GM18951 (cell line): ENCODE results near the gene TSSC4.

ENCODE experiments used
- POLR2A ChIP-seq: IDR thresholded peaks from 4 replicates; pipeline ENCODE4 v1.6.1; 2011; ENCODE audit warnings: mild to moderate bottlenecking; ENCODE audit not compliant: insufficient read length, insufficient read depth; ENCODE audit errors: extremely low read depth
- in situ Hi-C: fragments of 300-500 bp; cut with MboI; formaldehyde crosslinking; loops from one replicate; pipeline ENCODE4 v1.12.0; 2022; ENCODE audit warnings: low sequenced_read_pairs, mixed read lengths, inconsistent platforms; ENCODE audit not compliant: unreplicated experiment

TSSC4 gene

DNA sequence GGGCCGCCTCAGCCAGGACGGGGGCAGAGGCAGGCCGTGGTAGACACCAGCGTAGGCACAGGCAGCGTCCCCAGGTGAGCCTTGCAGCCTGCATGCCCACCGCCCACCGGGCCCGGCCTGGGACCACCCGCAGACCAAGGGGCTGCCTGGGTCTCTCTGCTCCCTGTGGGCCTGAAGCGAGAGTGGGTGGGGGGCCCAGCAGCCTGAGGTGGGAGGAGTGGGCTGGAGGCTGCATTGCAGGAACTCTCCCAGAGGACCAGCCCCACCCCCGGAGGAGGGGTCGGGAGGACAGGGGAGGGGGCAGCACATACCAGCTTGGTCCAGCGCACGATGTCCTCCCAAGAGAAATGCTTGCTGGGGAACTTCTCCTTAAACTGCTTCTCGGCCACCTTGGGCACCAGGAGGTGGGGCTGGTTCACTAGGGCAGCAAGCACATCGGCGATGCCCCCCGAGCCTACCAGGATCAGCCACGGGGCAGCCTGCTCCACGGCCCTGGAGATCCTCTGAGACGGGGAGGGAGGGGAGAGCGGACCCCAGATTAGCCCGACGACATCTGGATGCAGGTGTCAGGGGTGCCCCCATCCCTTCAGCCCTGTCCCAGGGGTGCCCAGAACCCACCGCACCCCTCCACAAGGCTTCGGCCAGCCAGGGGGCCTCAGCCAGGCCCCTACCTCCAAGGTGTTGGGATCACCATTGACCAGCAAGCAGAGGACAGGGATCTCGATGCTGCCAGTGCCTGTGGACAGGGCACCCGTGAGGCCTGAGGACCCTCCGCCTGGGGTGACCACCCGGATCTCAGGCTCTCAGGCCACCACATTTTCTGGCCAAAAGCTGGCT, 17.5 kb downstream of the TSSC4 start:
- no peak for TF ChIP-seq POLR2A
- in situ Hi-C loops: no loop called here

DNA sequence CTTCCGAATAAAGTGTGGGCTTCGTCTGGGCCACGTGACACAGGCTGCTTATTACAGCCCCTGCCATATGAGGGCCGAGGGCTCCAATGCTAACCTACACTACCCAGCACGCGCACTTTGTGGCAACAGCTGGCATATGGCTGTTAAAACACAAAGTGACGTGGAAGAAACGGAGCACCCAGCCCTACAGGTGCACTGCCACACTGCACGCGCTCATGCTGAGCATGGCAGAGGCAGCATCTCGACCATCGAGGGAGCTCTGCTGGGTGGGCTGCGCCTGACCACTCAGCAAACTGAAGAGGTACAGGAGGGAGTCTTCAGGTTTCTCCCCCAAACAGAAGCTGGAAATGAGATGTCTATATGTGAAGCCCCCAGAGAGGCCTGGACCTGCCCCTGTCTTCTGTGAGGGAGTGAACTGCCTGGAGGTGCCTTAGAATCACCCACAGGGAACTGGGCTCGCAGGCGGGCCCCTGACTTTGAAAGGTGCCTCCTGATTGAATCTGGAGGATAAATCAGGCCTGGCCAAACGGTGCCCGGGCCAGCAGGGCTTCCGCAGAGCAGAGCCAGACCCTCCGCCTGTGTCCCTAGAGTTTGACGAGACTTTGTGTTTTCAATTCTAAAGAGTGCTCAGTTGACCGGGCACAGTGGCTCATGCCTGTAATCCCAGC, 18.3 kb downstream of the TSSC4 start:
- in situ Hi-C loops: no loop called here
- no peak for TF ChIP-seq POLR2A

DNA sequence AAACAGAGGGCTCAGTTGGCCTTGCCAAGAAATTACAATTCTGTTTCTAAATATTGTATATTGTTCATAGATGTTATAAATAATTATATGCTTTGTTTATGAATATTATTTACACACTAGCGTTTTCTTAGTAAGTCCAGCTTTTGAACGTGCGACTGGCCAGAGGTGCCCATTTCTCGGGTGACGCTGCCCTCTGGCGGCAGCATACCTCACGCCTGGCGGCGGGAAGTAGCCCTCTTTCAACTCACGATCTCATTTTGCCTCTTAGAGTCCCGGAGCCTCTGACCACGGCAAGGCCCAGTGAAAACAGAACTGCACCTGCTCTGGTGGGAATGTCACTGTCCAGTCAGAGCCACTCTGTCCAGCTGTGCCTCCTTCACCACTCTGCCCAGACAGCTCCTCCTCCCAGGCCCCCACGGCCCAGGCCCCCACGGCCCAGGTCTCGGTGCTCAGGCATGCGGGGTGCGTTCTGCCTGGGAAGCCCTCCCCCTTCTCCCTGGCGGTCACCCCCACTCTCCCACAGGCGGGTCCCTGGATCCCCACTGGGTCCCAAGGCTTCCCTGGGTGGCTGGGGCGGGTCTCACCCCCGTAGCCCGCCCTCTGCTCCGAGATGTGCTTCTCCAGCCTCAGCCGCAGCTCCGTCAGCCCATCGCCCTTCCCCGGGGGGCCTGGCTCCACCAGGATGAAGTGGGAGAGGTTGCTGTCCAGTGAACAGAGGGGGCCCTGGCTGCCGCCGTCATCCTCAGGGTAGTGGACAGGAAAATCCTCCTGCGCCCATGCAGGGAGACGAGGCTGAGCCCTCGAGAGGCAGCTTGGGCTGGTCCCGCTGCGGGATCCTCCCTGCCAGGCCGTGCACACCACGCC, 19.3 kb downstream of the TSSC4 start:
- no peak for TF ChIP-seq POLR2A
- in situ Hi-C loops: loop anchor here (10.0 kb wide), 1 partner anchor 225 kb away; no protein-coding TSS in a partner anchor

DNA sequence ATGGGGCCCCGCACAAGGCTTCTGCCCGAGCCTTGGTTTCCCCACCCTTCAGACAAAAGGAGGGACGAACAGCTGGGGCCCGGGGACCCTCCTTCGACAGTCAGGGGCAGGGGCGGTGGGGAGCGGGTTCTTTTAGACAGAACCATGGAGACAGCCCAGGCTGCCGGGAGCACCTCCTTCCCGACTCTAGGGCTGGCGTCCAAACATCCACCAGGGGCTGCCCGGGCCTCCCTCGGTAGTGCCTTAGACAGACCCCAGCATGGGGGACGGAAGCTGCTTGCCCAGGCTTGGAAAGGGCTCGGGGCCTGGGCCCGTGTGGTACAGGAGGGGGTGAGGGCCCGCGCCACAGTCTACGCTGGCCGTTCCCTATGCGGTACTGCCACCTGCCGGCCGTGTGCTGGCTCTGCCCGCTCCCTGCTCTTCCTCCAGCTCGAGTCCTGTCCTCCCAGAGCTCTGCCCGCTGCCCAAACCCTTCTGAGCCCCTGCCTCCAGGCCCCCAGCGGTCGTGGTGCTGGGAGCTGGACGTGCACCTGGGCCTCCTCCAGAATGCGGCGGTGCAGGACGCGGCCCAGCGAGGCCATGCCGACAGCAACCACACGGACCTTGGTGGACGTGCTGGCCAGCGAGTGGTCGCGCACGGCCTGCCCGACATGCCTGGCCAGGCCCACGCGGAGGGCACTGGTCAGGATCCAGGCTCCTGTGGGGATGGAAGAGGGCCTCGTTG, 20.1 kb downstream of the TSSC4 start:
- in situ Hi-C loops: loop anchor here (10.0 kb wide), 1 partner anchor 226 kb away; no protein-coding TSS in a partner anchor

DNA sequence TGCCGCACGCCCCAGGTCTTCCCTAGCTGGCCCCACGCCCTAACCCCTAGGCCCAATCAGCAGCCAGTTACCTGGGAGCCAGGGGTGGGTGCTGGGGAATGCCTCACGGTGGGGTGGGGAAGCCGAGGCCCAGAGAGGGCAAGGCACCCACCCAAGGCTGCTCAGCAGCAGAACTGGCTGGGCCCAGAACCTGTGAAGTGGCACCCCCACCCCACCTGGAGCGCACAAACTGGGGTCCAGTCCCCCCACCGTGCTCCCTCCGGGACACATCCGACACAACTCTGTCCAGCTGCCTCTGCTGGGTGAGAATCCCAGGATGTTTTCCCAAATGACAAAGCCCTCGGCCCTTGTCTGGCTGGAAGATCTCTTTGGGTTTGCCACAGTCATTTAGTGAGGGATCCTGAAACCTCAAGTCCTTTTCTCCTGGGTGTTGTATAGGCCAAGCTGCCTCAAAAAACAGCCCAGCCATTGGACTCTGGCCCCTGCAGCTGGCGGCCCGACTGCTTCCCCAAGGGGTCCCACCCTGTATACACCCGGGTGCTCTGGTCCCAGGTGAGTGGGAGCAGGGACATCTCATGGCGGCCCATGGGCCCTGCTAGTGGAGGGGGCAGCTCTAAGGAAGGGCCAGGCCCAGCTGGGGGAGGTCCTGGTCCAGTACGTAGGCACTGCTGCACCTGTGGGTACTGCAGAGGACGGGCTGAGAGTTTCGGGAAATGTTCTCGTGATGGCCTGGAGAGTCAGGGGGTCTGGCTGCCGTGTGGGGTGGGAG, 20.9 kb downstream of the TSSC4 start:
- in situ Hi-C loops: loop anchor here (10.0 kb wide), 1 partner anchor 227 kb away; no protein-coding TSS in a partner anchor
- TF ChIP-seq POLR2A: no peak

More for the DNA sequence above, 20.1 kb downstream of the TSSC4 start:
- TF ChIP-seq POLR2A: no peak

DNA sequence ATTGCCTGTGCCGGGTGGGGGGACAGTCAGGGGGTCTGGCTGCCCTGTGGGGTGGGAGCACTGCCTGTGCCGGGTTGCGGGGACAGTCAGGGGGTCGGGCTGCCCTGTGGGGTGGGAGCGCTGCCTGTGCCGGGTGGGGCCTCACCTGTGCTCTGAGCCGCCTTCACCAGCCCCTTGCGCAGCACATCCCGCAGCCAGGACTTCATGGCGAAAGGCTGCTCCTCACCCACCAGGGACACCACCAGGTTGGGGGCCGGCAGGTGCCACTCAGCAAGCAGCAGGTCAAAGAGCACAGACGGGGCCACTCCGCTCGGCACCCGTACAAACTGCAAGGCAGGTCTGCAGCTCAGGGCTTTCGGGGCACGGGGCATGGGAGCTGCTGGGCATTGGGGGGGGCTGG, 21.4 kb downstream of the TSSC4 start:
- TF ChIP-seq POLR2A: no peak
- in situ Hi-C loops: loop anchor here (10.0 kb wide), 1 partner anchor 227 kb away; no protein-coding TSS in a partner anchor

DNA sequence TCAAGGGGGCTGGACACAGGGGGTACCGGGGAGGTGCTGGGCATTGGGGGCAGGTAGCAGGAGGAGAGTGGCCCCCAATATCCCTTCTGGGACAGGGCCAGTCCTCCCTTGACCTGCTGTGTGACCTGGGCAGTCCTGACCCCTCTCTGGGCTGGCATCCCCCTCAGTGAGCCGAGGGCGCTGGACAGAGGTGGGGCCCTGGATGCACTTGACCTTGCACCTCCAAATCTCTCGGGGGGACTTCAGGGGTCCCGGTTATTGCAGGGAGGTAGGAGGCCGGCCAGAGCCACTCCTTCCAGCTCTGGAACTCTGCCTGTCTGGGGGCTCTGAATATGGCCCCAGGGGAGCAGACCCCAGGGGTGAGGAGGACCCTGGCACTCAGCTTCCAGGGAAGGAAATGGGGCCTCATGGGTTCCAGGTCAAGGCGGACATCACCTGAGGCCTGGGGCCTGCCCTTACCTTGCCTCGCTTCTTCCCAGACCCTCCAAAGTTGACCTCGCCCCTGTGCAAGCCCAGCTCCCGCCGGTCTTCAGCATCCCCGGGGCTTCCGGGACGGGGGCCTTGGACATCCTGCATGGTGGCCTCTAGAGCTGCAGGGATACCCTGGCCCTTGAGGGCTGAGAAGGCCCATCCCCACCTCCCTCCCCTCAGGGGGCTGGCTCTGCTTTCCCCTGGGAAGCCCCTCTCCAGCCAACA, 22.1 kb downstream of the TSSC4 start:
- in situ Hi-C loops: loop anchor here (10.0 kb wide), 1 partner anchor 228 kb away; no protein-coding TSS in a partner anchor
- no peak for TF ChIP-seq POLR2A

DNA sequence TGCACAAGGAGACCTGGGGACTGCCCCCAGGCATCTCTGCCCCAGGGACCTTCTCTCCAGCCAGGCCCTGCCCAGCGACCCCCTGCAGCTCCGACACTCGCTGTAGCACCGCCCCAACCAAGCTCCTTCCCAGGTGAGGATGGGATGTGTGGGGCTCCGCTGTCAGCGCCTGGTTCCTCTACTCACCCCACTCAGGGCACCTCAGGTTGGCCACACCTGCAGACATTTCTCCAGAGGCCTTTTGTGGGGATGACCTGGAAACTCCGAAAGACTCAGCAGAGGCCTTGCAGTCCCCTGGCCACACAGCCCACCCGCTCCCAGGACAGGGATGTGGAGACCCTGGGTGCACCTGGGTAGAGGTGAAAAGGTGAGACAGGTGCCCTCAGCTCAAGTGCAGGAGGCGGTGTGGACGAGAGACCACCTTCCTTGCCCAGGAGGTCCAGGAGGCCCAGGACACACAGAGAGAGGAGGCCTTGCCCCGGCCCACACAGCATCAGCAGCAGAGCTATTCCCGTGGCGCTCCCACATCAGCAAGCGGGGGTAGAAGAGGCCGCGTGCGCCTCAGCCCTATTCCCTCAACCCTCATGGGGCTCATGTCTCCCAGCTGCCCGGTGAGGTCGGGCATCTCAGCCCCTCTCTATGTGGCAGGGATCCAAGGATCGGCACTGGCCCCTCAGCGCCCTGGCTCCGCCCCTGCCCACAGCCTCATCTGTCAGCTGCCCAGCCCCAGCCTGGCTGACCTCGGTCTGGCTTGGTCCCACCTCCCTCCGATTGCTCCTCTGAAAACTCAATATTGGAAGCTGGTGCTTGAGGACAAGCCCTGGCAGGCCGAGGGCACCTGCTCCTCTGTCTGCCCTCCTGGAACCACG, 22.8 kb downstream of the TSSC4 start:
- in situ Hi-C loops: loop anchor here (10.0 kb wide), 1 partner anchor 229 kb away; no protein-coding TSS in a partner anchor
- TF ChIP-seq POLR2A: no peak

DNA sequence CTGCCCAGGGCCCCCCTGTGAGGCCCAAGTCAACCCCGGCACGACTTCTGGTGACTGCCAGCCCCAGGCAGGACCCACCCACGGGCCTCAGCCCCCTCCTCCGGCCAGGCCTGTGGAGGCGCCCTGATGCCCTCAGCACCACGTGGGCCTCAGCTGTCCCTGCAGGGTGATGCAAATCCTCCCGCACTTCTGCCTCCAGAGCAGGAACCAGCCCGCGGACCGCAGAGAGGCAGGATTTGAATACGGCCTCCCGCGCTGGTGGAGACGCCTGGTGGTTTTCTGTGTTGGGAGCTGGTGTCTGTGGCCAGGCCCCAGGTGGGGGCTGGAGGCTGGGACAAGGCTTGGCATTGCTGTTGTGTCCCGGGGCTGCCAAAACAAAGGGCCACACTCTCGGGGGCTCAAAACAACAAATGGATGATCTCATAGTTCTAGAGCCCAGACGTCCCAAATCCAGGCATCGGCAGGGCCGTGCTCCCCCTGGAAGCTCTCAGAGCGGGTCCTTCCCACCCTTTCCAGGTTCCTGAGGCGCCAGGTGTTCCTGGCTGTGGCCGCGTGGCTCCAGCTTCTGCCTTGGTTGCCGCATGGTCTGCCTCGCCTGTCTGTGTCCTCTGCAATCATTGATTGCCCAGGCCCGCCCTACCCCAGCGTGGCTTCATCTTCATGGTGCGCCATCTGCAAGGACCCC, 24.4 kb downstream of the TSSC4 start:
- in situ Hi-C loops: loop anchor here (5.0 to 25.0 kb wide), 3 partner anchors 108 to 462 kb away; partner anchors contain the start of gene CDKN1C
- TF ChIP-seq POLR2A: no peak

DNA sequence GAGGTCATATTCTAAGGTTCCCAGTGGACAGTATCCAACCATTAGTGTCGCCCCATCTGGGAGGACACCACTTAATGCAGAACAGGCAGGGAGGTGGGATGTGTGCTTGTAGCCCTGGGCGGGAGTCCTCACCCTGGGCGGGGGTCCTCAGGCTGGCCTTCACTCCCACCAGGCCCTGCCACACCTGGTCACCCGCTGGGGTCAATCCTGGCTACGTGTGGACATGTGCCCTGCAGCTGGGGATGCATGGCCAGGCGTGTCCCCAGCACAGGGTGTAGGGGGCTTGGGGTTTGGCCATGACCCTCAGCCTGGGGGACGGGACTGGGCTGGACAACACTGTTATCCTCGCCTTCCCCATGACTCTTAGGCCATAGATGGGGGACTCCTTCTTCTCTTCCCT, 25.0 kb downstream of the TSSC4 start:
- in situ Hi-C loops: loop anchor here (5.0 to 25.0 kb wide), 3 partner anchors 108 to 462 kb away; partner anchors contain the start of gene CDKN1C
- no peak for TF ChIP-seq POLR2A
